K562 (cell line): ENCODE results near the gene FOXJ3. TPM values are rescaled to one million over a fixed set of nuclear protein-coding genes. Genes with fewer than 3 reads are reported as not detected.

Source experiments
- BRF1 ChIP-seq: IDR thresholded peaks from 3 replicates; pipeline ENCODE4 v1.6.1; 2011; ENCODE audit warnings: borderline replicate concordance, mild to moderate bottlenecking; ENCODE audit not compliant: insufficient read length; ENCODE audit errors: extremely low read depth
- DIDO1 ChIP-seq: fragments of 450-650 bp; IDR thresholded peaks from 2 replicates; pipeline ENCODE4 v1.6.1; 2016; ENCODE audit warnings: low read depth, missing biosample characterization, missing genetic modification characterization
- EZH2 ChIP-seq: IDR thresholded peaks from 2 replicates; pipeline ENCODE4 v1.6.1; 2012; ENCODE audit warnings: low read depth, mild to moderate bottlenecking, inconsistent platforms, low read length, borderline replicate concordance
- ZNF318 ChIP-seq, 2 experiments: fragments of 450-650 bp; IDR thresholded peaks; 2 replicates each; pipeline ENCODE4 v1.6.1; 2016; ENCODE audit warnings: mild to moderate bottlenecking in 2 of 2, borderline replicate concordance in 1 of 2, low read depth in 1 of 2, moderate library complexity in 1 of 2
- polyA plus RNA-seq, 8 experiments: library from polyadenylated mRNA; depleted of rRNA in 4 of 8; stranded (reverse) in 5 of 8; unstranded in 3 of 8; fragments of >200 nt; fragmentation: Nextera tagmentation in 2 of 8; fragmentation: Illumina TruSeq in 1 of 8; extraction: Ambion mirVana in 2 of 8; extraction: Trizol in 1 of 8; gene quantifications; 2 replicates each; pipeline versions ENCODE4 v1.2.1 to v1.2.3, GENCODE V29; 2011 to 2014; ENCODE audit warnings: inconsistent platforms in 1 of 8, missing spikeins in 1 of 8
- total RNA-seq, 7 experiments: library from RNA; depleted of rRNA in 6 of 7; stranded (reverse); fragments of >200 nt in 6 of 7; fragmentation: Illumina TruSeq in 2 of 7; extraction: Trizol in 2 of 7; gene quantifications; 2 replicates each; pipeline versions ENCODE4 v1.2.1 to v1.2.3, GENCODE V29; 2011 to 2021; ENCODE audit warnings: low replicate concordance in 1 of 7
- TF ChIP-seq, protein P1 (sequence below), 2 experiments: fragments of 450-650 bp in 1 of 2; sonication (generic) in 1 of 2; formaldehyde crosslinking in 1 of 2; IDR thresholded peaks; 2 replicates each; pipeline versions ENCODE4 v1.7.1 to v1.9.0; 2016 to 2022; ENCODE audit warnings: inconsistent platforms in 1 of 2, mild to moderate bottlenecking in 1 of 2, missing genetic modification reagents in 1 of 2

The FOXJ3 gene
- total and polyA plus RNA-seq, 9 of the 15 experiments (the other 6 are each of a cell fraction or from before 2014, with no cell fraction given): 8.7 to 35.3 (median 23.4) TPM

DNA sequence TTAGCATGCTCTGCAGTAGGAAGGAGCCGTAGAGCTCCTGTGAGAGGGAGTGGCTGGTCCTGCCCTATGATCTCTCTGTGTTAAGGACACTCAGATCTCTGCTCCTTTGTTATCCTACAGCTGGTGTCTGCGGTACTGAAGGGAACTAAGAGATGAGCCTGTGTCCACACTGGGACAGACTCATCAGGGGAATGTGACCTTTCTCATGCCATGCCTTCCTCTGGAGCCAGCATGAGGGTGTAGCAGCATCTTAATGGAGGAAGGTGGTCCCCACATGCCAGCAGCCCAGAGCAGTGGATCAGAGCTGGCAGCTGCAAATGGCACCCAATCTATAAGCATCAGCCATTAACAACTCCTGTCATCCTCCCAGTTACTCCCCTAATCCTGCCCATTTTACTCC, 206.5 kb downstream of the FOXJ3 start (continued):
- TF ChIP-seq, protein P1, sequence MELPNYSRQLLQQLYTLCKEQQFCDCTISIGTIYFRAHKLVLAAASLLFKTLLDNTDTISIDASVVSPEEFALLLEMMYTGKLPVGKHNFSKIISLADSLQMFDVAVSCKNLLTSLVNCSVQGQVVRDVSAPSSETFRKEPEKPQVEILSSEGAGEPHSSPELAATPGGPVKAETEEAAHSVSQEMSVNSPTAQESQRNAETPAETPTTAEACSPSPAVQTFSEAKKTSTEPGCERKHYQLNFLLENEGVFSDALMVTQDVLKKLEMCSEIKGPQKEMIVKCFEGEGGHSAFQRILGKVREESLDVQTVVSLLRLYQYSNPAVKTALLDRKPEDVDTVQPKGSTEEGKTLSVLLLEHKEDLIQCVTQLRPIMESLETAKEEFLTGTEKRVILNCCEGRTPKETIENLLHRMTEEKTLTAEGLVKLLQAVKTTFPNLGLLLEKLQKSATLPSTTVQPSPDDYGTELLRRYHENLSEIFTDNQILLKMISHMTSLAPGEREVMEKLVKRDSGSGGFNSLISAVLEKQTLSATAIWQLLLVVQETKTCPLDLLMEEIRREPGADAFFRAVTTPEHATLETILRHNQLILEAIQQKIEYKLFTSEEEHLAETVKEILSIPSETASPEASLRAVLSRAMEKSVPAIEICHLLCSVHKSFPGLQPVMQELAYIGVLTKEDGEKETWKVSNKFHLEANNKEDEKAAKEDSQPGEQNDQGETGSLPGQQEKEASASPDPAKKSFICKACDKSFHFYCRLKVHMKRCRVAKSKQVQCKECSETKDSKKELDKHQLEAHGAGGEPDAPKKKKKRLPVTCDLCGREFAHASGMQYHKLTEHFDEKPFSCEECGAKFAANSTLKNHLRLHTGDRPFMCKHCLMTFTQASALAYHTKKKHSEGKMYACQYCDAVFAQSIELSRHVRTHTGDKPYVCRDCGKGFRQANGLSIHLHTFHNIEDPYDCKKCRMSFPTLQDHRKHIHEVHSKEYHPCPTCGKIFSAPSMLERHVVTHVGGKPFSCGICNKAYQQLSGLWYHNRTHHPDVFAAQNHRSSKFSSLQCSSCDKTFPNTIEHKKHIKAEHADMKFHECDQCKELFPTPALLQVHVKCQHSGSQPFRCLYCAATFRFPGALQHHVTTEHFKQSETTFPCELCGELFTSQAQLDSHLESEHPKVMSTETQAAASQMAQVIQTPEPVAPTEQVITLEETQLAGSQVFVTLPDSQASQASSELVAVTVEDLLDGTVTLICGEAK (IDR thresholded peaks at IDR 0.05): no peak
- TF ChIP-seq, protein P1 (CRISPR knock-in tag; IDR thresholded peaks at IDR 0.05): no peak
- TF ChIP-seq EZH2 (no peak), BRF1 (no peak), ZNF318 (IDR thresholded peaks at IDR 0.05; ENCODE audit: borderline replicate concordance in 1 of 2, low read depth in 1 of 2) (no peak), DIDO1 (tag) (no peak)
